NCI-H2196 (cell line): Measurements from ENCODE around the gene OR5B21.

ENCODE experiments used
- DNase-seq: peaks from one replicate; lab custom pipeline; 2025; ENCODE audit not compliant: unreplicated experiment; lab: John Stamatoyannopoulos, UW

The OR5B21 gene

GRCh38 chr11:58508005-58508404, at the start of gene OR5B21:
Gene OR5B21, minus strand, starts transcription at chr11:58508105. Its CDS starts 0 bp downstream, at chr11:58508105.
- no peak for DNase-seq

- DNase-seq = no peak
These were observed 41.7 kb upstream of the OR5B21 start for GRCh38 chr11:58549644-58550043.

- DNase-seq = no peak
These were observed 38.9 kb upstream of the OR5B21 start for GRCh38 chr11:58546841-58547240.

- no peak for DNase-seq
These were observed 24.0 kb upstream of the OR5B21 start for GRCh38 chr11:58531865-58532341.

- no peak for DNase-seq
These were observed 22.3 kb upstream of the OR5B21 start for GRCh38 chr11:58530236-58530635.

GRCh38 chr11:58527429-58527828, 19.5 kb upstream of the OR5B21 start:
- DNase-seq = no peak

GRCh38 chr11:58526721-58527120, 18.8 kb upstream of the OR5B21 start:
- no peak for DNase-seq

- DNase-seq = no peak
These were observed 17.2 kb upstream of the OR5B21 start for GRCh38 chr11:58525037-58525614.

- DNase-seq = peak; percentile 82
These were observed 16.5 kb upstream of the OR5B21 start for GRCh38 chr11:58524232-58525036.

- peak; percentile 59 for DNase-seq
These were observed 6.0 kb upstream of the OR5B21 start for GRCh38 chr11:58513747-58514367.

- no peak for DNase-seq
These were observed 3.7 kb upstream of the OR5B21 start for GRCh38 chr11:58511636-58512035.

- DNase-seq = no peak
These were observed 1.8 kb upstream of the OR5B21 start for GRCh38 chr11:58509748-58510147.

- DNase-seq = no peak
These were observed 909 bp upstream of the OR5B21 start for GRCh38 chr11:58508814-58509213.

GRCh38 chr11:58507355-58507754, 550 bp downstream of the OR5B21 start:
- DNase-seq = no peak

- no peak for DNase-seq
These were observed 970 bp downstream of the OR5B21 start for GRCh38 chr11:58506935-58507334.

GRCh38 chr11:58505849-58506248, 2.1 kb downstream of the OR5B21 start:
- no peak for DNase-seq

GRCh38 chr11:58504232-58504631, 3.7 kb downstream of the OR5B21 start:
- no peak for DNase-seq

- DNase-seq = no peak
These were observed 4.5 kb downstream of the OR5B21 start for GRCh38 chr11:58503361-58503856.

GRCh38 chr11:58502004-58502403, 5.9 kb downstream of the OR5B21 start:
- DNase-seq = no peak

GRCh38 chr11:58498464-58498863, 9.4 kb downstream of the OR5B21 start:
- DNase-seq = no peak

- no peak for DNase-seq
These were observed 10.0 kb downstream of the OR5B21 start for GRCh38 chr11:58497951-58498350.

GRCh38 chr11:58495906-58496305, 12.0 kb downstream of the OR5B21 start:
- DNase-seq = no peak
